Measurements from ENCODE around the gene NDUFB3.
"Not testable (repeated sequence)": the region's sequence is repeated elsewhere in the genome, so short reads cannot be mapped to it uniquely, and the experiment has no call there.

DNA sequence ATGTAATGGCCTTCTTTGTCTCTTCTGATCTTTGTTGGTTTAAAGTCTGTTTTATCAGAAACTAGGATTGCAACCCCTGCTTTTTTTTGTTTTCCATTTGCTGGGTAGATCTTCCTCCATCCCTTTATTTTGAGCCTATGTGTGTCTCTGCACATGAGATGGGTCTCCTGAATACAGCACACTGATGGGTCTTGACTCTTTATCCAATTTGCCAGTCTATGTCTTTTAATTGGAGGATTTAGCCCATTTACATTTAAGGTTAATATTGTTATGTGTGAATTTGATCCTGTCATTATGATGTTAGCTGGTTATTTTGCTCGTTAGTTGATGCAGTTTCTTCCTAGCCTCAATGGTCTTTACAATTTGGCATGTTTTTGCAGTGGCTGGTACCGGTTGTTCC is 37.4 kb upstream of the NDUFB3 start:
- not testable (repeated sequence) for TF ChIP-seq CTCF (conservative IDR thresholded peaks at IDR 0.05); EZH2 (IDR thresholded peaks at IDR 0.05; ENCODE audit: low read depth)

Data from PC-9 (cell line).